ENCODE data around the gene CDCA8. TPM values are rescaled to one million over a fixed set of nuclear protein-coding genes. Genes with fewer than 3 reads are reported as not detected.

Gene CDCA8
- total and polyA plus RNA-seq, 7 donors = under 0.01 to 21.4 (median 2.7) TPM; not detected in 1

DNA sequence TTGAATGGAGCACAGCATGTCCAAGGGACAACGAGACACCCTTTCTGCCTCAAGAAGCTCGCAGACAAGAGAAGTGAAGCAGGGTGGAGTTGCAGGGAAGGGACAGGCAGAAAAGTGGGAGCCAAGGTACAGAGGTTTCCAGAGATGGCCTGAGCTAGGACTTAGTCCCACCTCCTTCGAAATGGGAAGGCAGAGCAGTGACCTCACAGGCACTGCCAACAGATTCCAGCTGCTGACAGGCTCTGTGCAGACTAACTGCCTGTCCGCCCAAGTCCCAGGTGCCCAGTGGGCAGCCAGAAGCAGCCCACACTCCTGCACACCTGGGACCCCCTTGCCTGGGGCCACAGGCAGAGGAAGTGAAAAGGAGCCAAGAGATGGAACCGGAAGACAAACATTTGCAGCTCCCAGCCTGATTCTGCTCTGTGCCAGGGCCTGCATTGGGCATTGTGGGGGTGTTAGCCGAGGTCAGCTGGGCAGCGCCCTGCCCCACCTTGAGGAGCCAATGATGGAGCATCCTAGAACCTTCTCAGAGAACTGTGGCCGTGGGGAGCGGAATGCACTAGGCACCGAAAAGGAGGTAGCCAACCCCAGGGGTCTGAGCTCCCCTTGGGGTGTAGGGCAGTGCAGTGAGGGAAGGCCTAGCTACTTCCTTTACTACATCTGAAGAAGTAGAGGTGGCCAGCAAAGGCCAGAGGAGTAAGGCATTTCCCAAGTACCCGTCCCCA is 30.1 kb upstream of the CDCA8 start:
- no peak for DNase-seq
- no peaks in the 10 kb centered on the region for H3K36me3 ChIP-seq
- TF ChIP-seq, protein P1, sequence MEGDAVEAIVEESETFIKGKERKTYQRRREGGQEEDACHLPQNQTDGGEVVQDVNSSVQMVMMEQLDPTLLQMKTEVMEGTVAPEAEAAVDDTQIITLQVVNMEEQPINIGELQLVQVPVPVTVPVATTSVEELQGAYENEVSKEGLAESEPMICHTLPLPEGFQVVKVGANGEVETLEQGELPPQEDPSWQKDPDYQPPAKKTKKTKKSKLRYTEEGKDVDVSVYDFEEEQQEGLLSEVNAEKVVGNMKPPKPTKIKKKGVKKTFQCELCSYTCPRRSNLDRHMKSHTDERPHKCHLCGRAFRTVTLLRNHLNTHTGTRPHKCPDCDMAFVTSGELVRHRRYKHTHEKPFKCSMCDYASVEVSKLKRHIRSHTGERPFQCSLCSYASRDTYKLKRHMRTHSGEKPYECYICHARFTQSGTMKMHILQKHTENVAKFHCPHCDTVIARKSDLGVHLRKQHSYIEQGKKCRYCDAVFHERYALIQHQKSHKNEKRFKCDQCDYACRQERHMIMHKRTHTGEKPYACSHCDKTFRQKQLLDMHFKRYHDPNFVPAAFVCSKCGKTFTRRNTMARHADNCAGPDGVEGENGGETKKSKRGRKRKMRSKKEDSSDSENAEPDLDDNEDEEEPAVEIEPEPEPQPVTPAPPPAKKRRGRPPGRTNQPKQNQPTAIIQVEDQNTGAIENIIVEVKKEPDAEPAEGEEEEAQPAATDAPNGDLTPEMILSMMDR (IDR thresholded peaks at IDR 0.05) = no peak
- TF ChIP-seq EP300 (IDR thresholded peaks at IDR 0.05) (no peak), POLR2A (IDR thresholded peaks at IDR 0.05) (no peak), POLR2AphosphoS5 (IDR thresholded peaks at IDR 0.05) (no peak)
- no peaks in the 10 kb centered on the region for H3K9me3 ChIP-seq
- H3K27me3 ChIP-seq = peaks cover 0 to 9% (median 0%) of the 10 kb centered on the region in 3 donors
- 83 to 84% methylated on average over 11 of the region's 11 CpGs for WGBS, 2 donors
- H3K27ac ChIP-seq = no peak overlapping the region
- H3K4me1 ChIP-seq = peaks cover 0 to 10% (median 10%) of the 10 kb centered on the region in 4 donors
- no peak overlapping the region for H3K4me3 ChIP-seq
- intact Hi-C loops (cut with DNase I) = no loop called here

DNA sequence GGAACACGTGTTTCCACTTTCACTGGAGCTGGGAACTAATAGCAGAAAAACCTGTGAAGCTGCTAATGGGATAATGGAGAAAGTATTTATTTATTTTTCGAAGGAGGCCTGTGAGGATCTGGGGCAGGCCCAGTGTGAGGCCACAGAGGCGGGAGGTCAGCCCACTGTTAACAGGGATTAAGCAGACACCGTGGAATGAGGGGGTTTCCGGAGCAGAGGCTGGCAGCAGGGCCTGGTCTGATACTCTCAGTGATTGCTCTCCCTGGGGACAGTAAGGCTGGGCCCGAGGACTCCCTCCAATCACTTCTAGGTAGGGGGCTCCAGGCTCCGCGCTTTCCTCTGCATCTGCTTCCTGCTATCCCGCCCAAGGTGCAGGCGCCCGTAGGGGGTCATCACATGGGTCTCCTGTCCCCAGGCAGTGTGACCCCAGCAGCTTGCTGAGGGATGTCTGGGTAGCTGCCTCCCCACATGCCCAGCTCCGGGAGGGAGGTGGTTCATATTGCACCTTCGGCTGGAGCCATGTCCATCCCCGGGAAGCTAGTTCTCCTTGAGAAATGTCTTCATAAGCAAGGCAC is 28.8 kb upstream of the CDCA8 start:
- Histone ChIP-seq H3K9me3 (no peaks in the 10 kb centered on the region), H3K4me1 (peaks cover 0 to 14% (median 14%) of the 10 kb centered on the region in 4 donors), H3K27ac (no peak overlapping the region), H3K4me3 (no peak overlapping the region), H3K27me3 (peaks cover 0 to 5% (median 0%) of the 10 kb centered on the region in 3 donors), H3K36me3 (no peaks in the 10 kb centered on the region)
- TF ChIP-seq POLR2AphosphoS5 (IDR thresholded peaks at IDR 0.05) = no peak
- TF ChIP-seq, protein P1 (IDR thresholded peaks at IDR 0.05) = no peak
- no peak for TF ChIP-seq POLR2A (IDR thresholded peaks at IDR 0.05)
- no peak for TF ChIP-seq EP300 (IDR thresholded peaks at IDR 0.05)
- no peak for DNase-seq
- intact Hi-C loops (cut with DNase I) = no loop called here
- WGBS, 2 donors = 63 to 66% methylated on average over 14 of the region's 14 CpGs

DNA sequence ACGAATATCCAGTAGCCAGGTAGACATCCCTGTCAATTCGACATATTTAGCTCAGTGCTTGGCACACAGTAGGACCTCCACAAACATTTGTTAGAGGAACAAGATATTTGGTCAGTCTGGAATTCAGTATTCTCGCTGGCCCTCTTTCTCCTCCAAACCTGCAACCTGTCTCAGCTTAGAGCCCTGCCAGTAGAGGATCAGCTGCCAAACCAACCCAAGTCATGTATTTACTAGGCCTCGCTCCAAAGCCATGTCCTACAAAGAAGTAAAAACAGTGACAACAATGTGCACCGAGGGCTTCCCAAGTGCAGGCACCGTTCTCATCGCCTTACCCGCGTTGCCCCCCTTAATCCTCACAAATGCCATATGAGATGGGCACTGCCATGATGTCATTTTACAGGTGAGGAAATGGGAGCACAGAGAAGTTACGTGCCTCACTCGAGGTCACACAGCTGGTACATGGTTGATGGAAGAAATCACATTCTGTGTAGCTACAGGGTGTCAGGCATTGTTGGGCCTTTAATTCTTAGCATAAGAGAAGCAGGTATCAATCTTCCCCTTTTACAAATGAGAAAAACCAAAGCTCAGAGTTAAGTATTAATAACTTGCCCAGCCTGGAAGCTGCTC is 26.0 kb upstream of the CDCA8 start:
- Histone ChIP-seq H3K4me1 (peaks cover 0 to 14% (median 14%) of the 10 kb centered on the region in 4 donors), H3K27ac (peak overlapping the region in 1 of 4 donors; percentile 25), H3K27me3 (peaks cover 0 to 24% (median 11%) of the 10 kb centered on the region in 3 donors), H3K9me3 (no peaks in the 10 kb centered on the region), H3K4me3 (no peak overlapping the region), H3K36me3 (no peaks in the 10 kb centered on the region)
- intact Hi-C loops (cut with DNase I) = loop anchor here (5.0 kb wide), 1 partner anchor 44 kb away; no protein-coding TSS in a partner anchor
- TF ChIP-seq, protein P1 (IDR thresholded peaks at IDR 0.05) = no peak
- TF ChIP-seq EP300 (IDR thresholded peaks at IDR 0.05) (no peak), POLR2A (IDR thresholded peaks at IDR 0.05) (no peak), POLR2AphosphoS5 (IDR thresholded peaks at IDR 0.05) (no peak)
- DNase-seq = no peak
- 84 to 87% methylated on average over 11 of the region's 11 CpGs for WGBS, 2 donors

DNA sequence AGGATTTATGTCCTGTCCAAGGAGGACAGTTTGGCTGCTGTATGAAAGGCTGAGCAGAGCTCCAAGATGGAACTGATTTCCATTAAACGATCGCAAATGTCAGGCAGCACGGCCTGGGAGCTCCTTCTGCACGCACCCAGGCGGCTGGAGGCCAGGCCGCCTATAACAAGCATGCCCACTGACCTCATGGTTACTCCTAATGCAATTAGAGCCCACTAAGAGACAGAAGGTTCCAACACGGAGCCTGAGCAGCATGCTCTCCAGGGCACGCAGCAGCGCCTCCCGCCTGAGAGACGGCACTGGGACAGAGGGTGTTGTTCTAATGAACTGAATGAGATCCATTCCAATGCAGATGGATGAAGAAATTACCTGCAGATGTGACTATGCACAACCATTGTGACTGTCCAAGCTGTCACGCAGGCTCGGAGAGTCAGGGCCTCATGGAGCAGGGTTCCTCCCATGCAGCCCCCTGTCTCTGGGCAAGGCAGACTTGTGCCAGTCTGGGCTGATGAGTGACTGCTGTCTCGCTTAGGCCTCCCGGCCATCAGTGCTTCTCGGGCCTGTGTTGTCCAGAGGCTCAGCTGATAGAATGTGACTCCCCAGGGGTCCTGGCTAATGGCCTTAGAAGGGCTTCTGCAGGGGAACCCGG is 25.2 kb upstream of the CDCA8 start:
- WGBS, 2 donors = 71 to 75% methylated on average over 17 of the region's 17 CpGs
- Histone ChIP-seq H3K4me3 (no peak overlapping the region), H3K36me3 (no peaks in the 10 kb centered on the region), H3K9me3 (no peaks in the 10 kb centered on the region), H3K4me1 (peaks cover 0 to 14% (median 14%) of the 10 kb centered on the region in 4 donors), H3K27ac (peak overlapping the region in 1 of 4 donors; percentile 25), H3K27me3 (peaks cover 0 to 31% (median 16%) of the 10 kb centered on the region in 3 donors)
- intact Hi-C loops (cut with DNase I) = loop anchor here (5.0 kb wide), 1 partner anchor 45 kb away; no protein-coding TSS in a partner anchor
- no peak for TF ChIP-seq EP300 (IDR thresholded peaks at IDR 0.05)
- no peak for TF ChIP-seq POLR2A (IDR thresholded peaks at IDR 0.05)
- TF ChIP-seq, protein P1 (IDR thresholded peaks at IDR 0.05) = no peak
- TF ChIP-seq POLR2AphosphoS5 (IDR thresholded peaks at IDR 0.05) = peak in 3 of 4 donors; percentile 44 to 56 (median 46)
- DNase-seq = no peak
